ENCODE results near the gene PATJ. TPM values are rescaled to one million over a fixed set of nuclear protein-coding genes. Genes with fewer than 3 reads are reported as not detected.

PATJ gene
- total RNA-seq, 4 donors from 2014 or later, result 54.9 to 187 (median 62.1) TPM

- no peak for TF ChIP-seq POLR2AphosphoS5 (IDR thresholded peaks at IDR 0.05)
- TF ChIP-seq CTCF (IDR thresholded peaks at IDR 0.05), result no peak
- no peak for TF ChIP-seq EP300 (IDR thresholded peaks at IDR 0.05)
- TF ChIP-seq POLR2A (IDR thresholded peaks at IDR 0.05), result no peak
- no peak for DNase-seq (ENCODE audit: low spot score in 2 of 2)
- Histone ChIP-seq H3K4me3 (no peak overlapping the region), H3K9me3 (no peaks in the 10 kb centered on the region), H3K36me3 (peaks cover 12% of the 10 kb centered on the region), H3K27me3 (no peaks in the 10 kb centered on the region), H3K4me1 (no peaks in the 10 kb centered on the region), H3K27ac (no peak overlapping the region)
- 95% methylated on average over 4 of the region's 4 CpGs for WGBS
These were observed 349.8 kb downstream of the PATJ start for GRCh38 chr1:62092110-62092509.

GRCh38 chr1:62093261-62093660 is 351.0 kb downstream of the PATJ start:
- 86% methylated on average over 3 of the region's 3 CpGs for WGBS
- no peak for TF ChIP-seq POLR2AphosphoS5 (IDR thresholded peaks at IDR 0.05)
- no peak for TF ChIP-seq EP300 (IDR thresholded peaks at IDR 0.05)
- TF ChIP-seq POLR2A (IDR thresholded peaks at IDR 0.05), result no peak
- no peak for TF ChIP-seq CTCF (IDR thresholded peaks at IDR 0.05)
- Histone ChIP-seq H3K4me1 (no peaks in the 10 kb centered on the region), H3K27me3 (no peaks in the 10 kb centered on the region), H3K27ac (no peak overlapping the region), H3K36me3 (peaks cover 16% of the 10 kb centered on the region), H3K9me3 (no peaks in the 10 kb centered on the region), H3K4me3 (no peak overlapping the region)
- no peak for DNase-seq (ENCODE audit: low spot score in 2 of 2)

- no peak overlapping the region for H3K4me3 ChIP-seq
- H3K27ac ChIP-seq, result no peak overlapping the region
- 98% methylated on average over 3 of the region's 3 CpGs for WGBS
- H3K9me3 ChIP-seq, result no peaks in the 10 kb centered on the region
- no peaks in the 10 kb centered on the region for H3K27me3 ChIP-seq
- DNase-seq (ENCODE audit: low spot score in 2 of 2), result no peak
- H3K4me1 ChIP-seq, result no peaks in the 10 kb centered on the region
- peaks cover 6% of the 10 kb centered on the region for H3K36me3 ChIP-seq
- no peak for TF ChIP-seq POLR2AphosphoS5 (IDR thresholded peaks at IDR 0.05)
- no peak for TF ChIP-seq EP300 (IDR thresholded peaks at IDR 0.05)
- no peak for TF ChIP-seq CTCF (IDR thresholded peaks at IDR 0.05)
- no peak for TF ChIP-seq POLR2A (IDR thresholded peaks at IDR 0.05)
These were observed 355.2 kb downstream of the PATJ start for GRCh38 chr1:62097464-62097863.

GRCh38 chr1:62100442-62100841 is 358.2 kb downstream of the PATJ start:
- no peaks in the 10 kb centered on the region for H3K9me3 ChIP-seq
- H3K4me3 ChIP-seq, result no peak overlapping the region
- TF ChIP-seq POLR2A (IDR thresholded peaks at IDR 0.05) (no peak), POLR2AphosphoS5 (IDR thresholded peaks at IDR 0.05) (no peak)
- H3K36me3 ChIP-seq, result peaks cover 6% of the 10 kb centered on the region
- DNase-seq (ENCODE audit: low spot score in 2 of 2), result no peak
- H3K27me3 ChIP-seq, result no peaks in the 10 kb centered on the region
- no peak overlapping the region for H3K27ac ChIP-seq
- H3K4me1 ChIP-seq, result no peaks in the 10 kb centered on the region
- 94% methylated on average over 2 of the region's 2 CpGs for WGBS

GRCh38 chr1:62103846-62104245 is 361.6 kb downstream of the PATJ start:
- Histone ChIP-seq H3K27me3 (no peaks in the 10 kb centered on the region), H3K9me3 (no peaks in the 10 kb centered on the region), H3K4me3 (no peak overlapping the region), H3K4me1 (no peaks in the 10 kb centered on the region), H3K27ac (no peak overlapping the region), H3K36me3 (no peaks in the 10 kb centered on the region)
- WGBS, result 97% methylated on average over 3 of the region's 3 CpGs
- DNase-seq (ENCODE audit: low spot score in 2 of 2), result no peak
- TF ChIP-seq POLR2A (IDR thresholded peaks at IDR 0.05) (no peak), POLR2AphosphoS5 (IDR thresholded peaks at IDR 0.05) (no peak), CTCF (IDR thresholded peaks at IDR 0.05) (no peak), EP300 (IDR thresholded peaks at IDR 0.05) (no peak)

- Histone ChIP-seq H3K4me3 (no peak overlapping the region), H3K27me3 (no peaks in the 10 kb centered on the region), H3K9me3 (no peaks in the 10 kb centered on the region), H3K4me1 (no peaks in the 10 kb centered on the region), H3K27ac (no peak overlapping the region), H3K36me3 (peaks cover under 1% of the 10 kb centered on the region)
- DNase-seq (ENCODE audit: low spot score in 2 of 2), result no peak
- WGBS, result 57% methylated on average over 1 of the region's 1 CpG
- no peak for TF ChIP-seq POLR2AphosphoS5 (IDR thresholded peaks at IDR 0.05)
- no peak for TF ChIP-seq POLR2A (IDR thresholded peaks at IDR 0.05)
- TF ChIP-seq CTCF (IDR thresholded peaks at IDR 0.05), result no peak
- no peak for TF ChIP-seq EP300 (IDR thresholded peaks at IDR 0.05)
These were observed 365.6 kb downstream of the PATJ start for GRCh38 chr1:62107923-62108322.
